ENCODE data around the gene PIP5K1C.

GRCh38 chr19:3615524-3616135, 84.6 kb downstream of the PIP5K1C start:
- TF ChIP-seq POLR2A (IDR thresholded peaks at IDR 0.05) (no peak), EP300 (IDR thresholded peaks at IDR 0.05) (no peak)
- TF ChIP-seq, protein P1, sequence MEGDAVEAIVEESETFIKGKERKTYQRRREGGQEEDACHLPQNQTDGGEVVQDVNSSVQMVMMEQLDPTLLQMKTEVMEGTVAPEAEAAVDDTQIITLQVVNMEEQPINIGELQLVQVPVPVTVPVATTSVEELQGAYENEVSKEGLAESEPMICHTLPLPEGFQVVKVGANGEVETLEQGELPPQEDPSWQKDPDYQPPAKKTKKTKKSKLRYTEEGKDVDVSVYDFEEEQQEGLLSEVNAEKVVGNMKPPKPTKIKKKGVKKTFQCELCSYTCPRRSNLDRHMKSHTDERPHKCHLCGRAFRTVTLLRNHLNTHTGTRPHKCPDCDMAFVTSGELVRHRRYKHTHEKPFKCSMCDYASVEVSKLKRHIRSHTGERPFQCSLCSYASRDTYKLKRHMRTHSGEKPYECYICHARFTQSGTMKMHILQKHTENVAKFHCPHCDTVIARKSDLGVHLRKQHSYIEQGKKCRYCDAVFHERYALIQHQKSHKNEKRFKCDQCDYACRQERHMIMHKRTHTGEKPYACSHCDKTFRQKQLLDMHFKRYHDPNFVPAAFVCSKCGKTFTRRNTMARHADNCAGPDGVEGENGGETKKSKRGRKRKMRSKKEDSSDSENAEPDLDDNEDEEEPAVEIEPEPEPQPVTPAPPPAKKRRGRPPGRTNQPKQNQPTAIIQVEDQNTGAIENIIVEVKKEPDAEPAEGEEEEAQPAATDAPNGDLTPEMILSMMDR (IDR thresholded peaks at IDR 0.05), result no peak

Measured in ovary (tissue), 3 donors.